GM21529 (cell line): ENCODE measurements around the gene EPN2.
"Not testable (repeated sequence)": the region's sequence is repeated elsewhere in the genome, so short reads cannot be mapped to it uniquely, and the experiment has no call there.

Experiments
- ATAC-seq: cut with Tn5 transposase; IDR thresholded peaks from one replicate; pipeline ENCODE4 v1.9.1; 2021; ENCODE audit not compliant: unreplicated experiment

The EPN2 gene

GRCh38 chr17:19343256-19343630, 106.1 kb downstream of the EPN2 start:
- no peak for ATAC-seq

GRCh38 chr17:19343671-19344151, 106.5 kb downstream of the EPN2 start:
- ATAC-seq: no peak

GRCh38 chr17:19344311-19345066, 107.3 kb downstream of the EPN2 start:
- ATAC-seq: no peak

- no peak for ATAC-seq
Measured at GRCh38 chr17:19345067-19345460, 107.9 kb downstream of the EPN2 start.

GRCh38 chr17:19345486-19346350, 108.6 kb downstream of the EPN2 start:
- ATAC-seq: no peak

- ATAC-seq: no peak
Measured at GRCh38 chr17:19346351-19347255, 109.4 kb downstream of the EPN2 start.

- no peak for ATAC-seq
Measured at GRCh38 chr17:19347323-19348080, 110.3 kb downstream of the EPN2 start.

- ATAC-seq: no peak
Measured at GRCh38 chr17:19348081-19348650, 111.0 kb downstream of the EPN2 start.

GRCh38 chr17:19348806-19349205, 111.6 kb downstream of the EPN2 start:
- no peak for ATAC-seq

GRCh38 chr17:19353401-19353800, 116.2 kb downstream of the EPN2 start:
- not testable (repeated sequence) for ATAC-seq

- ATAC-seq: no peak
Measured at GRCh38 chr17:19354748-19355147, 117.6 kb downstream of the EPN2 start.

GRCh38 chr17:19357351-19357750, 120.2 kb downstream of the EPN2 start:
- no peak for ATAC-seq

GRCh38 chr17:19357761-19358160, 120.6 kb downstream of the EPN2 start:
- no peak for ATAC-seq

- ATAC-seq: no peak
Measured at GRCh38 chr17:19359151-19359550, 122.0 kb downstream of the EPN2 start.

GRCh38 chr17:19359856-19360255, 122.7 kb downstream of the EPN2 start:
- no peak for ATAC-seq

GRCh38 chr17:19360772-19361171, 123.6 kb downstream of the EPN2 start:
- ATAC-seq: no peak

GRCh38 chr17:19361326-19361725, 124.2 kb downstream of the EPN2 start:
- ATAC-seq: no peak

GRCh38 chr17:19361944-19362276, 124.7 kb downstream of the EPN2 start:
- no peak for ATAC-seq

GRCh38 chr17:19362277-19363113, 125.3 kb downstream of the EPN2 start, which contains the start of gene B9D1:
Gene B9D1 (minus strand): TSS chr17:19362723. CDS start chr17:19362569, 154 bp downstream.
- peak; percentile 85 for ATAC-seq
